ENCODE data around the gene FBXW7. TPM values are rescaled to one million over a fixed set of nuclear protein-coding genes. Genes with fewer than 3 reads are reported as not detected.

Gene FBXW7
- total RNA-seq, 6 experiments from 2014 or later: 17.4 to 26.1 (median 19.5) TPM

DNA sequence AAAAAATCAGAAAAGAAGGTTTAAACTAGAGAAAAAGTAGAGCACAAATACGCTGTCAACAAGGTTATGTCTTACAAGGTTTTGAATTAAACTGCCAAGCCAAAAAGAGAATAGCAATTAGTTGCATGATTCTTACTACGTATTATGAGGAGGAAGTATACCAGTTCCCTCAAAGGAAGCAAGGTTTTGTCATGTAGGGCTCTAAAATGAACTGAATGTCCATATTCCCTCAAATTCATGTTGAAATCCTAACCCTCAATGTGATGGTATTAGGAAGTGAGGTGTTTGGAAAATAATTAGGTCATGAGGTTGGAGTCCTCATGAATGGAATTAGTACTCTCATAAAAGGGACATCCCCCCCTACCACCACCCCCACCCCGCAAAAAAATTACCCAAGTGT is 201.0 kb downstream of the FBXW7 start:
- TF ChIP-seq, protein P1, sequence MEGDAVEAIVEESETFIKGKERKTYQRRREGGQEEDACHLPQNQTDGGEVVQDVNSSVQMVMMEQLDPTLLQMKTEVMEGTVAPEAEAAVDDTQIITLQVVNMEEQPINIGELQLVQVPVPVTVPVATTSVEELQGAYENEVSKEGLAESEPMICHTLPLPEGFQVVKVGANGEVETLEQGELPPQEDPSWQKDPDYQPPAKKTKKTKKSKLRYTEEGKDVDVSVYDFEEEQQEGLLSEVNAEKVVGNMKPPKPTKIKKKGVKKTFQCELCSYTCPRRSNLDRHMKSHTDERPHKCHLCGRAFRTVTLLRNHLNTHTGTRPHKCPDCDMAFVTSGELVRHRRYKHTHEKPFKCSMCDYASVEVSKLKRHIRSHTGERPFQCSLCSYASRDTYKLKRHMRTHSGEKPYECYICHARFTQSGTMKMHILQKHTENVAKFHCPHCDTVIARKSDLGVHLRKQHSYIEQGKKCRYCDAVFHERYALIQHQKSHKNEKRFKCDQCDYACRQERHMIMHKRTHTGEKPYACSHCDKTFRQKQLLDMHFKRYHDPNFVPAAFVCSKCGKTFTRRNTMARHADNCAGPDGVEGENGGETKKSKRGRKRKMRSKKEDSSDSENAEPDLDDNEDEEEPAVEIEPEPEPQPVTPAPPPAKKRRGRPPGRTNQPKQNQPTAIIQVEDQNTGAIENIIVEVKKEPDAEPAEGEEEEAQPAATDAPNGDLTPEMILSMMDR (IDR thresholded peaks at IDR 0.05): no peak
- Mint-ChIP-seq H3K27me3 (ENCODE audit: insufficient read depth) (no peaks in the 10 kb centered on the region), H3K9me3 (no peaks in the 10 kb centered on the region), H3K36me3 (ENCODE audit: low read depth) (peaks cover 43% of the 10 kb centered on the region), H3K27ac (no peak overlapping the region), H3K4me1 (ENCODE audit: low read depth) (no peaks in the 10 kb centered on the region), H3K4me3 (no peak overlapping the region)
- no peak for DNase-seq

DNA sequence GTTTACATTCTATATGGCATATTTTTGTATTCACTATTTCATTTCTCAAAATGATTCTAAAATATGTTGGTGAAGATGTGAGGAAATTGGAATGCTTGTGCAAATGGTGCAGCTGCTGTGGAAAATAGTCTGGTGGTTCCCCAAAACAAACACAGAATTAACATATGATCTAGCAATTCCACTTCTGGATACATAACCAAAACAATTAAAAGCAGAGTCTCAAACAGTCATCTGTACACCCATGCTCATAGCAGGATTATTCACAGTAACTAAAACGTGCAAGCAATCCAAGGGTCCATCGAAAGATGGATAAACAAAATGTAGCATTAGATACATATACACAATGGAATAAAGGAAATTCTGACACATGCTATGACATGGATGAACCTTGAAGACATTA is 204.8 kb downstream of the FBXW7 start:
- no peak for DNase-seq
- Mint-ChIP-seq H3K9me3 (no peaks in the 10 kb centered on the region), H3K27ac (no peak overlapping the region), H3K4me3 (no peak overlapping the region), H3K27me3 (ENCODE audit: insufficient read depth) (no peaks in the 10 kb centered on the region), H3K4me1 (ENCODE audit: low read depth) (peaks cover 24% of the 10 kb centered on the region), H3K36me3 (ENCODE audit: low read depth) (peaks cover 55% of the 10 kb centered on the region)
- TF ChIP-seq, protein P1 (IDR thresholded peaks at IDR 0.05): no peak

DNA sequence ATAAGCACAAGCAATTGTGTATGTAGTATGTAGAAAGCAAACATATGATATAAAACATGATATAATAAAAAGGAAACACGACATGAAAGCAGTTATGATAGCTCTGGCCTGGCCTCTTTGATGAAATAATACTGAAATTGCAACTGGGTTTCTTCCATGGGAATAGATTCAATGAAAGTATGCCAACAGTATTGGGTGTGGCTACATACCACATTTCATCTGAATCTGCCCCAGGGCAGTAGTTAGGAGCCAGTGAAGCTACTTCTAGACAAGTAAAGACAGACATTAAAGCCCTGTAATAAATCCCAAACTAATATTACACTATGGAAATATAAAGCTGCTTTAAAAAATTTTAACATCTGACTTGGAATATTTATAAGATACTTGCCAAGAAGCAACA is 207.3 kb downstream of the FBXW7 start:
- peak; percentile 61 for DNase-seq
- peaks cover 28% of the 10 kb centered on the region for H3K4me1 Mint-ChIP-seq (ENCODE audit: low read depth)
- H3K27me3 Mint-ChIP-seq (ENCODE audit: insufficient read depth): no peaks in the 10 kb centered on the region
- no peak overlapping the region; the same call in 1 of the 2 replicates for H3K4me3 Mint-ChIP-seq
- H3K27ac Mint-ChIP-seq: 0 out of 2 replicates have a peak overlapping the region, but pooled peaks have one; percentile 21
- TF ChIP-seq, protein P1 (IDR thresholded peaks at IDR 0.05): no peak
- H3K9me3 Mint-ChIP-seq: no peaks in the 10 kb centered on the region
- peaks cover 51% of the 10 kb centered on the region for H3K36me3 Mint-ChIP-seq (ENCODE audit: low read depth)

DNA sequence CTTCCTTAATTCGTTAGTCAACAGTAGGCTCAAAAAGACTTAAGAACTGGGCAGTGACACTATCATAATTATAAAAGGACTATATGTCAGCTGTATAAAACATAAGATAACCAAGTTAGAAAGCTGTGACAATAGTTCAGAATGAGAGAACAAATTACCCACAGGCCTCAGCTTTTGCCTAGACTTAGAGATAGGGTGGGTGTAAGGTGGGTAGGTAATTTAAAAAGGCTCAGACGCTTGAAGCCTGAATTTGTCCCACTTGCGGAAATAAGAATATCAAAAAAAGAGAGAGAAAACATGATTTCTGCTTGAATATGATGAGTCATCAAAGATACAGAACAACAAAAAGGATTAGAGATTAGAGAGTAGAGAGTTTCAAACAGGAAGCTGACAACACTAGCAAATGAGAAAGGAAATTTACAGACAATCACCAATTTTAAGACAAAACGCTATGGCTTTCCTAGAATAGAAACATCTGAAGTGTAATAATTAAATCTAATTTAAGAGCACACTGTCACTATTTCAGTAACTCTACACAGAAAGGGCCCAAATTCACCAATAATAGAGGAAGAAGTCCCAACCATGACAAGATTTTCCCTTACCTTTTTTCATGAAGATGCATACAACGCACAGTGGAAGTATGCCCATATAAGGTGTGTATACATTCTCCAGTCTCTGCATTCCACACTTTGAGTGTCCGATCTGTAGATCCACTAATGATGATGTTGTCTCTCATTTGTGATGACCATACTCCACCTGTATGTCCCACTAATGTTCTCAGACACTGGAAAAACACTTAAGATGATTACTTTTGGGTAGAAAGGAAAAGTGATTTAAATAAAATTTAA is 208.1 kb downstream of the FBXW7 start:
- no peak overlapping the region for H3K4me3 Mint-ChIP-seq
- DNase-seq: no peak
- TF ChIP-seq, protein P1 (IDR thresholded peaks at IDR 0.05): no peak
- peaks cover 54% of the 10 kb centered on the region for H3K36me3 Mint-ChIP-seq (ENCODE audit: low read depth)
- peaks cover 28% of the 10 kb centered on the region for H3K4me1 Mint-ChIP-seq (ENCODE audit: low read depth)
- H3K27me3 Mint-ChIP-seq (ENCODE audit: insufficient read depth): no peaks in the 10 kb centered on the region
- no peak overlapping the region for H3K27ac Mint-ChIP-seq
- no peaks in the 10 kb centered on the region for H3K9me3 Mint-ChIP-seq

DNA sequence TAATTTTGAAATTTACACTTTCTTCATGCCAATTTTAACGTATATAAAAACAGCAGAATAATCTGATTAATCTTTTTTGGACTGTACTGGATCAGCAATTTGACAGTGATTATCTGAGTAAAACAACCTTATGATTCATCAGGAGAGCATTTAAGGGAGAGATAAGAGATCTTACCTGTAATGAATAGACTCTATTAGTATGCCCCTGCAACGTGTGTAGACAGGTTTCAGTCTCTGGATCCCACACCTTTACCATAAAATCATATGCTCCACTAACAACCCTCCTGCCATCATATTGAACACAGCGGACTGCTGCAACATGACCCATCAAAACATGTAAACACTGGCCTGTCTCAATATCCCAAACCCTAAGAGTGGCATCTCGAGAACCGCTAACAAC is 210.1 kb downstream of the FBXW7 start:
- no peaks in the 10 kb centered on the region for H3K27me3 Mint-ChIP-seq (ENCODE audit: insufficient read depth)
- H3K4me1 Mint-ChIP-seq (ENCODE audit: low read depth): peaks cover 28% of the 10 kb centered on the region
- no peak for DNase-seq
- H3K4me3 Mint-ChIP-seq: no peak overlapping the region
- H3K36me3 Mint-ChIP-seq (ENCODE audit: low read depth): peaks cover 58% of the 10 kb centered on the region
- TF ChIP-seq, protein P1 (IDR thresholded peaks at IDR 0.05): no peak
- H3K27ac Mint-ChIP-seq: no peak overlapping the region
- H3K9me3 Mint-ChIP-seq: no peaks in the 10 kb centered on the region
